KMS-11 (cell line): ENCODE measurements around the gene AAK1.

Experiments used
- H2AFZ ChIP-seq: fragments of 200-600 bp; sonication (generic); 2 replicates; pipeline ENCODE4 v1.6.1; 2016; ENCODE audit warnings: antibody characterized with exemption, mixed run types, low read depth
- H3K27ac ChIP-seq: fragments of 200-600 bp; sonication (generic); 2 replicates; pipeline ENCODE4 v1.6.1; 2016; ENCODE audit warnings: mild to moderate bottlenecking, mixed run types
- H3K27me3 ChIP-seq: fragments of 200-600 bp; sonication (generic); 2 replicates; pipeline ENCODE4 v1.6.1; 2017; ENCODE audit warnings: mild to moderate bottlenecking, low read depth, mixed run types, moderate library complexity; ENCODE audit not compliant: insufficient read depth
- H3K36me3 ChIP-seq: fragments of 200-600 bp; sonication (generic); 2 replicates; pipeline ENCODE4 v1.6.1; 2017; ENCODE audit warnings: mild to moderate bottlenecking, mixed run types; ENCODE audit not compliant: insufficient read depth
- H3K4me1 ChIP-seq: fragments of 200-600 bp; sonication (generic); 2 replicates; pipeline ENCODE4 v1.6.1; 2016; ENCODE audit warnings: mild to moderate bottlenecking, low read depth, mixed run types; ENCODE audit not compliant: poor library complexity, severe bottlenecking
- H3K4me2 ChIP-seq: fragments of 200-600 bp; sonication (generic); 2 replicates; pipeline ENCODE4 v1.7.0; 2016; ENCODE audit warnings: mild to moderate bottlenecking, mixed run types
- H3K4me3 ChIP-seq: fragments of 200-600 bp; sonication (generic); IDR thresholded peaks from 2 replicates; pipeline ENCODE4 v1.6.1; 2017; ENCODE audit warnings: low read depth, low read length, mixed read lengths; ENCODE audit not compliant: insufficient read depth
- H3K79me2 ChIP-seq: fragments of 200-600 bp; sonication (generic); 2 replicates; pipeline ENCODE4 v1.6.1; 2016; ENCODE audit warnings: low read depth, mixed run types; ENCODE audit not compliant: insufficient read depth
- H3K9ac ChIP-seq: fragments of 200-600 bp; sonication (generic); 2 replicates; pipeline ENCODE4 v1.6.1; 2016; ENCODE audit warnings: mild to moderate bottlenecking, mixed run types
- H4K20me1 ChIP-seq: fragments of 200-600 bp; sonication (generic); 2 replicates; pipeline ENCODE4 v1.6.1; 2016; ENCODE audit warnings: mild to moderate bottlenecking, mixed run types; ENCODE audit not compliant: insufficient read depth
- CTCF ChIP-seq: fragments of 200-600 bp; sonication (generic); conservative IDR thresholded peaks from 2 replicates; pipeline ENCODE4 v1.6.1; 2017; ENCODE audit warnings: low read depth, mild to moderate bottlenecking, antibody characterized with exemption, low read length, moderate library complexity, mixed read lengths

AAK1 gene

GRCh38 chr2:69514819-69515218 is 128.7 kb downstream of the AAK1 start:
- Histone ChIP-seq H3K36me3 (no peaks in the 10 kb centered on the region; the same call in 1 of the 2 replicates), H3K27me3 (no peaks in the 10 kb centered on the region), H3K27ac (no peak overlapping the region), H3K4me1 (peaks cover 19% of the 10 kb centered on the region), H2AFZ (no peak overlapping the region), H3K4me3 (no peak overlapping the region), H3K79me2 (no peaks in the 10 kb centered on the region), H3K4me2 (no peak overlapping the region), H4K20me1 (no peaks in the 10 kb centered on the region), H3K9ac (no peak overlapping the region)
- no peak for TF ChIP-seq CTCF

- no peaks in the 10 kb centered on the region for H3K79me2 ChIP-seq
- H4K20me1 ChIP-seq = no peaks in the 10 kb centered on the region
- H2AFZ ChIP-seq = no peak overlapping the region
- no peak overlapping the region for H3K4me3 ChIP-seq
- H3K4me1 ChIP-seq = peaks cover 19% of the 10 kb centered on the region
- no peak for TF ChIP-seq CTCF
- H3K4me2 ChIP-seq = no peak overlapping the region
- no peak overlapping the region for H3K27ac ChIP-seq
- no peaks in the 10 kb centered on the region; the same call in 1 of the 2 replicates for H3K36me3 ChIP-seq
- no peaks in the 10 kb centered on the region for H3K27me3 ChIP-seq
- no peak overlapping the region for H3K9ac ChIP-seq
These were observed 129.1 kb downstream of the AAK1 start for GRCh38 chr2:69514406-69514805.

GRCh38 chr2:69512446-69512845 is 131.1 kb downstream of the AAK1 start:
- Histone ChIP-seq H2AFZ (no peak overlapping the region), H4K20me1 (no peaks in the 10 kb centered on the region), H3K4me2 (no peak overlapping the region), H3K27ac (no peak overlapping the region), H3K9ac (no peak overlapping the region), H3K4me1 (peaks cover 19% of the 10 kb centered on the region), H3K36me3 (no peaks in the 10 kb centered on the region; the same call in 1 of the 2 replicates), H3K79me2 (no peaks in the 10 kb centered on the region), H3K4me3 (no peak overlapping the region), H3K27me3 (no peaks in the 10 kb centered on the region)
- no peak for TF ChIP-seq CTCF

- Histone ChIP-seq H3K4me2 (no peak overlapping the region), H3K4me3 (no peak overlapping the region), H3K27ac (no peak overlapping the region), H3K27me3 (no peaks in the 10 kb centered on the region), H4K20me1 (no peaks in the 10 kb centered on the region), H2AFZ (no peak overlapping the region), H3K4me1 (peaks cover 11% of the 10 kb centered on the region), H3K9ac (no peak overlapping the region), H3K36me3 (no peaks in the 10 kb centered on the region; the same call in 1 of the 2 replicates), H3K79me2 (no peaks in the 10 kb centered on the region)
- TF ChIP-seq CTCF = no peak
These were observed 133.3 kb downstream of the AAK1 start for GRCh38 chr2:69510204-69510603.

- Histone ChIP-seq H3K27ac (no peak overlapping the region), H3K79me2 (no peaks in the 10 kb centered on the region), H2AFZ (no peak overlapping the region), H3K4me3 (no peak overlapping the region), H4K20me1 (no peaks in the 10 kb centered on the region), H3K36me3 (no peaks in the 10 kb centered on the region; the same call in 1 of the 2 replicates), H3K4me2 (no peak overlapping the region), H3K27me3 (no peaks in the 10 kb centered on the region), H3K9ac (no peak overlapping the region), H3K4me1 (peaks cover 6% of the 10 kb centered on the region)
- TF ChIP-seq CTCF = no peak
These were observed 133.8 kb downstream of the AAK1 start for GRCh38 chr2:69509750-69510140.
